Stimulated activated CD4-positive, alpha-beta T cell treated with anti-CD3 and anti-CD28 coated beads, Interleukin-15, amount 100 ng/mL, for 48 hours (primary cell): ENCODE data around the gene BAIAP3.
"Not testable (repeated sequence)": the region's sequence is repeated elsewhere in the genome, so short reads cannot be mapped to it uniquely, and the experiment has no call there.

Source experiments
- DNase-seq, 2 donors: peaks; one replicate each; pipeline ENCODE4 v3.0.0-alpha.2; 2020; ENCODE audit warnings: low read depth in 2 of 2

BAIAP3 gene

GRCh38 chr16:1315081-1316032, 18.1 kb upstream of the BAIAP3 start:
- no peak for DNase-seq

DNA sequence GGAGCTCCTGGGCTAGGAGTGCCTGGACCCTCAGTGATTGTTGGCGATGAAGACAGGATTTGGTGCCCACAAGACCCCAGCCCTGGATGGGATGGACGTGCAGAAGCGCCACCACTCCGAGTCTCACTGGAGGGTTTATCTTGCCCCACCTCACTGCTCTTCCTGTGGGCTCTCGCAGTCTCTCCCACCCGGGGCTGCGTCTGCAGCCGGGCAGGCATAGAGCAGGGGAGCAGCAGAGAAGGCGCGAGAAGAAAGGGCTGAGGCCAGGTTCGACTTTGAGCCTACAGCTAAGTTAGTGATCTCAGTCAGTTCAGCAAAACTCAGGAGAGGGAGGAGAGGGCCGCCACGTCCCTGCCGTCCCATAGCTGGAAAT, 17.4 kb upstream of the BAIAP3 start:
- no peak for DNase-seq

GRCh38 chr16:1317479-1318267, 15.8 kb upstream of the BAIAP3 start:
- DNase-seq = no peak

- no peak for DNase-seq
Observed at GRCh38 chr16:1318268-1318545, 15.2 kb upstream of the BAIAP3 start.

GRCh38 chr16:1319041-1319440, 14.4 kb upstream of the BAIAP3 start:
- no peak for DNase-seq

- no peak for DNase-seq
Observed at GRCh38 chr16:1320097-1320496, 13.3 kb upstream of the BAIAP3 start.

DNA sequence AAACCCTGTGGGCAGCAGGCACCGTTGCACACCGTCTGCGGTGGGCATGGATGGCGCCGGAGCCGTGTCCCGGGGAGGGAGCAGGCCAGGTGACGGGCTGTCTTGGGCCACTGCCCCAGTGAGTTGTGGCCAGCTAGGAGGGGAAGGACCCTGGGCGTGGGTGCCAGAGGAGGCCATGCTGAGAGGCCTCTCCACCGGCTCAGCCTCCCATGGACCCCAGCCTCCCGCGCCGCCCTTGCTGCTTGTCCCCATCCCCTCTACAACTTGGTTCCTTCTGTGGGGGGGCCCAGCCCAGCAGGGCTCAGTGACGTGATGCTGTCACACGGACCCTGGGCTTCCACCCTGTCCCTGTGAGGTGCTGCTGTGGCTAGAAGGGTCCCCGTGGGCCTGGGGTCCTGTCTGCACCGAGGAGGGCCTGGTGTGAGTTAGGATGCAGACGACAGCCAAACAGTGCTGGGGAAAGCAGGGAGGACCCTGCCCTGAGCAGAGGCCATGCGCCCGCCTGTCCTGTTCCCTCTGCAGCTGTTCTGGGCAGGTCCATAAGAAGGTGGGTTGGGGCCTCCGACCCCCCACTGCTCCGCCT, 12.7 kb upstream of the BAIAP3 start:
- DNase-seq = no peak

DNA sequence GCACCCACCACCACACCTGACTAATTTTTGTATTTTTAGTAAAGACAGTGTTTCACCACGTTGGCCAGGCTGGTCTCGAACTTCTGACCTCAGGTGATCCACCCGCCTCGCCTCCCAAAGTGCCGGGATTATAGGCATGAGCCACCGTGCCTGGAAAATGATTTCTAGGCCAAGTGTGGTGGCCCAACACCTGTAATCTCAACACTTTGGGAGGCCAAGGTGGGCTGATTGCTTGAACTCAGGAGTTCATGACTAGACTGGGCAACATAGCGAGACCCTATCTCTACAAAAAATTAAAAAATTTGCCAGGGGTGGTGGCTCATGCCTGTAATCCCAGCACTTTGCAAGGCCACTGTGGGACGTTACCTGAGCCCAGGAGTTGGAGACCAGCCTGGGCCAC, 11.0 kb upstream of the BAIAP3 start:
- no peak for DNase-seq

- no peak for DNase-seq
Observed at GRCh38 chr16:1323296-1324239, 9.9 kb upstream of the BAIAP3 start.

- DNase-seq = no peak
Observed at GRCh38 chr16:1324286-1324826, 9.1 kb upstream of the BAIAP3 start.

DNA sequence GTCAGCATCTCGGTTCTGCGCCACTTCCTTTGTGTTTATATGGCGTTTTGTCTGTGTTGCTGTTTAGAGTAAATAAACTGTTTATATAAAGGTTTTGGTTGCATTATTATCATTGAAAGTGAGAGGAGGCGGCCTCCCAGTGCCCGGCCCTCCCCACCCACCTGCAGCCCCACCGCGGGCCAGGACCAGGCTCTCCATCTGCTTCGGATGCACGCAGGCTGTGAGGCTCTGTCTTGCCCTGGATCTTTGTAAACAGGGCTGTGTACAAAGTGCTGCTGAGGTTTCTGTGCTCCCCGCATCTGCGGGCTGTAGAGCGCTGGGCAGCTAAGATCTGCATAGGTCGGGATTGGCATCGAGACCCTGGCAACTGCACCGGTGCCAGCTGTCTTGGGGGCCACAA, 8.2 kb upstream of the BAIAP3 start:
- no peak for DNase-seq

GRCh38 chr16:1325673-1326371, 7.6 kb upstream of the BAIAP3 start:
- no peak for DNase-seq

GRCh38 chr16:1326391-1326790, 7.1 kb upstream of the BAIAP3 start:
- DNase-seq = no peak

DNA sequence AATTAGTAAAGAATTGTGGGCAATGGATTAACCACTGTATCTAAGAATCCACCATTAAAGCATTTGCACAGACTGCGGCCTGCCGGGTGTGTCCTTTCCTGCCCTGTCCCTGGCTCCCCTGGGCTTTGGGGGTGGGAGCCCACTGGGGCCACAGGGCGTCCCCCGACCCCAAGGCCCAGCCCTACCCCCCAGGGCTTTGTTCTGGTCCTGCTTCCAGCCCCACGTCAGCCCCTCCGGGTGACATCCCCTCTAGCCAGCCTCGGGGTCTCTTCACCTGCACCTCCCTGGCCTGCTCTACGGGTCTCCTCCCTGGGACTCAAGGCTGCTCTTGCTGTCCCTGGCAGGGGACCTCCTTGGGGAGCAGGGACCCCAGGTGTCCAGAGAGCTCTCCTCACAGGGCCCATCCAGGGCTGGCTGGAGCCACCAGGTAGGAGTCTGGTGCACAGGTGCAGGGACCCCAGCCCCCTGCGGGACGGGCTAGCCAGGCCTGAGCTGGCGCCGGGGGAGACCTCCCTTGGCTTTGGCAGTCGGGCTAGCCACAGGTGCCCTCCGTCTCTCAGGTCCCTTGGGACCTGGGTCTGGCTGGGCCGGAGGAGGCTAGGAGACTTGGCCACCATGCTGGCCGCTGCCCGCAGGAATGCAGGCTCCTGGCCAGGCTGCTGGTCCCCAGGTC, 6.4 kb upstream of the BAIAP3 start:
- no peak for DNase-seq

DNA sequence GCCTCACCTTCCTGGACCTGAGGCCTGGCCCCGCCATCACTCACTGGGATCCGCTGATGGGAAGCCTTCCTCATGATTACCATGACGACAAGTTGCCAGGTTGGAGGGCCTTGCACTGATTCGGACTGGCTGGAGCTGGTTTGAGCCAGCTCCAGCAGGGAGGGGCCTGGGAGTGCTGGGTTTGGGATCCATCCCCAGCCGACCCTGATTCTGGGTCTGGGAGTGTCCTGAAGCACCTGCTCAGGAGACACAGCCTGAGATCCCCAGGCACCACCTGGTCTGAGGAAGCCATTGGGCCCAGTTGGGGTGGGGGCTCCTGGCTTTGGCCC, 5.9 kb upstream of the BAIAP3 start:
- no peak for DNase-seq

DNA sequence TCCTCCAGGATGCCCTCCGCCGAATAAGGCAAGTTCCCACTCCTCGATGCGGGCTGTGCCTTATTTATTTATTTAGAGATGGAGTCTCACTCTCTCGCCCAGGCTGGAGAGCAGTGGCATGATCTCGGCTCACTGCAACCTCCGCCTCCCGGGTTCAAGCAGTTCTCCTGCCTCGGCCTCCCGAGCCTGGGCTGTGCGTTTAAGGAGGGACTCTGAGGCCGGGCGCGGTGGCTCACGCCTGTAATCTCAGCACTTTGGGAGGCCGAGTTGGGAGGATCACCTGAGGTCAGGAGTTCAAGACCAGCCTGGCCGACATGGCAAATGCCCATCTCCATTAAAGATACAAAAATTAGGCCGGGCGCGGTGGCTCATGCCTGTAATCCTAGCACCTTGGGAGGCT, 5.3 kb upstream of the BAIAP3 start:
- DNase-seq = not testable (repeated sequence)

- not testable (repeated sequence) for DNase-seq
Observed at GRCh38 chr16:1328961-1329360, 4.5 kb upstream of the BAIAP3 start.

DNA sequence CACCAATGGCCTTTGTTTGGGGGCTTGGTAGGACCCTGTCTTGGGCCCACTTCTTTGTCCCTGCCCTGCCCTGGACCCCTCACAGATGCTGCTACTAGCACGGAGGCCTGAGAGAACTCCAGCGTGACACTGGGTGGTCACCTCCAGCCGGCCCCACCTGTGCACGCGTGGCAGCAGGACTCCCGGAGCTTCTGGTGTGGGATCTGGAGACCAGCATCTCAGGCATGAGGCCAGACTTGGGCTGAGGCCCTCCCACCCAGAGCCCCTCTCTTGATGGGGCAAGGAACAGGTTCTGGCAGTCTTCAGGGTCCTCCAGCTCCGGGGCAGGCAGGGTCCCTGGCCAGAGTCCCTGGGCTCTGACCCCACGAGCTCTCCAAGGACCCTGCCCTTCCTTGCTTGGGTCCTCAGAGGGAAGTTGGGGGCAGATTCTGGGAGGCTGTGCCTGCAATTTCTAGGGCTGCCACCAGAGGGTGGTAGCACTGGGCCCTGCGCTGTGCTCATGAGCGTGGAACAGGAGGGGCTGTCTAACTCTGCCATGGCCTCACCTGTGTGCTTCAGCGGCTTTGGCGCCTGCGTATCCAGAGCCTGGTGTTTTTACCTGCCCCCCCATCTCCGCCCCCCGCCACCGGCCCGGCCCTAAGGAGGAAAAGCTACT, 3.1 kb upstream of the BAIAP3 start:
- no peak for DNase-seq

- no peak for DNase-seq
Observed at GRCh38 chr16:1330931-1331711, 2.3 kb upstream of the BAIAP3 start.
